GM21360 (cell line): ENCODE results near the gene ABCC8.

Experiments used
- ATAC-seq: cut with Tn5 transposase; IDR thresholded peaks from one replicate; pipeline ENCODE4 v1.9.1; 2021; ENCODE audit warnings: mild to moderate bottlenecking, moderate library complexity; ENCODE audit not compliant: unreplicated experiment

Gene ABCC8

DNA sequence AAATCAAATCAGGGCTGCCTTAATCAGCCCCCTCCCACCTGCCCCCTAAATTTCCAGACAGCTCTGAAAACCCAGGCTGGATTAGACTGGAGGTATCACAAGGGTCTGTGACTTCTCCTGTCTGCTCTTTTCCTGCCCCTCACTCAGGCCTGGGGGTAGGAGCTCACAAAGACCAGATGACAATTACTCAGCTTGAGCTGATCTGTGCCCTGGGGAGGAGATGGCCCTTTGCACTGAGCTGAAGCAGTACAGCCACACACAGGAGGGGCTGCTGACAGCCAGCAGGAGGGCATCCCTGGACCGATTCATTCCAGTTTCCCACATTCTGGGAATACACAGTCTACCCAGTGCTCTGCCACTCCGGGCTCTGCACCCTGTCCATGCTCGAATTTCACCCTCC, 4.2 kb downstream of the ABCC8 start:
- ATAC-seq, result no peak

- ATAC-seq, result no peak
Observed at GRCh38 chr11:17471501-17471900, 5.1 kb downstream of the ABCC8 start.

DNA sequence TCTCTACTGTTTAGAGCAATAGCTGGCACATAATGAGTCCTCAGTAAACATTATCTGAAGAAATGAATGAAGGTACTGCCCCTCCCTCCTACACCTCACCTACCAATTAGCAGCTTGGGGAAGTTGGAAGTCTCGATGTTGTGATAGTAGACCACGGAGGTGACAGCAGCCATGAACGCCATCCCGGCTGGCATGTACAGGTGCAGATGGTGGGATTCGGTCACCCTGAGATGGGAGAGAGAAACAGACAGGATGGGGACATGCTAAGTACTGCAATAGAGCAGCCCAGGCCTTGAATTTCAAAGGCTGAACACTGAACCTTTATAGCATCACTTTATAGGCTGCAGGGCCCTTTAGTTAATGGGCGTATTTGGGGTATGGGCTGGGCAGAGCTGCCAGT, 6.6 kb downstream of the ABCC8 start:
- ATAC-seq, result no peak

- no peak for ATAC-seq
Observed at GRCh38 chr11:17468122-17468521, 8.5 kb downstream of the ABCC8 start.

GRCh38 chr11:17463546-17464174, 13.0 kb downstream of the ABCC8 start:
- no peak for ATAC-seq

DNA sequence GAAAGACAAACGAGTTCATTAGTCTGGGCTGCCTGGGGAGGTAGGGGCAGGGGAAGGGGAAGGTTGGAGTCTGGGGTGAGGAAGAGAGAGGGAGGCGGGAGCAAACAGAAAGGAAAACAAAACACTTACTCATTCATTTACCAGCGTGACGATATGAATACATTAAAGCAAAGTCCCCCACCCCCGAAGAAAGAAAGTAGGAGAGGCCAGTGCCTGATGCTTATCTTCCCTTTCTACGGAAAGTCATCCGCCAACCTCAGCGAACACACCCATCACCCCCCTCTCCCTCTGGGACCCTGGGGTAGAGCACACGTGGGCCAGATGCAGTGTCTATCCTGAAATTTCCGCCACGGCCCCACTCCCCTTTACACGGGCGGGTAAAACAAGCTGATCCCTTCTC, 13.7 kb downstream of the ABCC8 start:
- ATAC-seq, result no peak

DNA sequence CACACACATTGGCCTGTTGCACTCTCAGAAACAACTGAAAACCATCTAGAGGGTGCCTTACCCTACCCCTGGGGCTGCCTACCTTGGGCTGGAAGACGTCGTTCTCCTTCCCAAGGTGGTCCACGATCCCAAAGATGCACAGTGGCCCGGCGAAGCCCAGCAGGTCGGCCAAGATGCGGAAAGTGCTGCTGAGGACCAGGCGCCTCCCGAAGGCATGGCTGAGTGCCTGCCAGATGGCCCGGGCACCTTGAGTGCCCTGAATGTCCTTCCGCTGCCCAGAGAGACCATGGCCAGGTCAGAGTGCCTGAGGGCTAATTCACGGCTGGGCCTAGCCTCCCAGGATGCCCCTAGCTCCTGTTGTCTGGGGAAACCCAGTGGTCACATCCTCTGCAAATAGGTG, 16.2 kb downstream of the ABCC8 start:
- ATAC-seq, result no peak

- no peak for ATAC-seq
Observed at GRCh38 chr11:17459236-17459896, 17.3 kb downstream of the ABCC8 start.

DNA sequence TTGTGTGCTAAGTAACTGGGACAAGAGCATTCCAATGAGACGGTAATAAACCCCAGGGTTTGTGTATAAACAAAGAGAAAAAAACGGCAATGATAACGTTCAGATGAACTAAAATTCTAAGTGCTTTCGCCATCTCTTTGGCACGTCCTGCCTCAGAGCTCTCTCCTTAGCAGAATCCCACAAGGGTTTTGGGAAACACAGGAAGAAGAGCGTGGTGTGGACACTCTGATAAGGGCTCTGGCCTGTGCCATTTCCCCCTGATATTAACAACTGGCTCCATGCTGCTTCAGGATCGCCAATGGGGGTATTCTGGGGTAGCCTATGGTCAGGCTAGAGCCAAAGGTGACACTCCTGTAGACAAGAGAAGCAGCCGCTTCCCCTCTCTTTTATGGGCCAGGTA, 18.4 kb downstream of the ABCC8 start:
- no peak for ATAC-seq

DNA sequence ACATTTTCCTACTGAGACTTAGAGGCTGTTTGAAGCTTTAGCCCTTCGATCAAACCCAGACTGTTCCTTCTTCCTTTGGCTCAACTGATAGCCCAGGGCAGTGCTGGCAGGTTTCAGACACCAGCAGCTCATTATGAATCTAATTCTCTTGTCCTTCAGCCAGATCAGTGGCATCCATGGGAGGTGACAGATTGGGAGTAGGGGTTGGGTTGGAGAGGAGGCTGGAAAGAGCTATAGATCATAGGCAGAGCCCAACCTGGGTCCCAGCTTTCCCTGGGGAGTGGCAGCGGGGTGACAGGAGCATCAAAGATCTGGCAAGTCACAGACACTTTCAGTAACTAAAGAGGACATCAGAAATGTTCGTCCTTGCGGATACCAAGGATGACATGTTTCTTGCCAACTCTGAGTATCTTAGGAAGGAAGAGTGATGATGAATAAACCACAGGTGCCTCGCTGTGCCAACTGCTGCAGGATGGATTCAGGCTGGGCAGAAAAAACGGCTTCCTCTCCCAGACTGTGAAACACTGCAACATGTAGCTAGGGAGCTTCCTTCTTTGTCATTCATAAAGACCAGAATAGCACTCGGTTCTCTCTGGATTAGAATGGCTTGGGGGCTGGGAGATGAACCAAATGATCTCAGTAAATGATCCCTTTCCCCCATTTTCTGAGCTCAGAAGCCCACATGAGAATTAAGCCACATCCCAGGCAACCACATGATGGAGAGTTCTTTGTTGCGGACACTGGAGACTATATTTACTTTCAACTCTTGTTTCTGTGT, 19.1 kb downstream of the ABCC8 start:
- ATAC-seq, result no peak

DNA sequence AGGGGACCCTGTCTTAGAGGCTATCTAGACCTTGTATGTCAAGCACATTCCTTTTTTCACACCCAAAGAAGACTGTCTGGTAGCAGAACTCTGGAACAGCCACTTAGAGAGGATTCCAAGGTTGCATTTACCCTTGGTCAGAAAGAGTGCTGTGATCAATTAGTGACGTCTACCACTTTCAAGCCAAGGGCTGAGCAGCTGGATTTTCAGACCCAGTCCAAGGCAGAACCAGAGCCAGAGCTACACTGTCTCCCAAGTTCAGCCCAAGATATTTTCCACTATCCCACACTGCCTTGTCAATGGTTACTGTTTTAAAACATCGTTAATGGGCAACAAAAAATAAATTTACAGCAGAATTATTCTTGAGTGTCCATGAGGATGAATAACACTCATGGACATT, 24.0 kb downstream of the ABCC8 start:
- no peak for ATAC-seq

GRCh38 chr11:17449158-17449557, 27.5 kb downstream of the ABCC8 start:
- no peak for ATAC-seq

GRCh38 chr11:17446482-17446881, 30.2 kb downstream of the ABCC8 start:
- no peak for ATAC-seq

DNA sequence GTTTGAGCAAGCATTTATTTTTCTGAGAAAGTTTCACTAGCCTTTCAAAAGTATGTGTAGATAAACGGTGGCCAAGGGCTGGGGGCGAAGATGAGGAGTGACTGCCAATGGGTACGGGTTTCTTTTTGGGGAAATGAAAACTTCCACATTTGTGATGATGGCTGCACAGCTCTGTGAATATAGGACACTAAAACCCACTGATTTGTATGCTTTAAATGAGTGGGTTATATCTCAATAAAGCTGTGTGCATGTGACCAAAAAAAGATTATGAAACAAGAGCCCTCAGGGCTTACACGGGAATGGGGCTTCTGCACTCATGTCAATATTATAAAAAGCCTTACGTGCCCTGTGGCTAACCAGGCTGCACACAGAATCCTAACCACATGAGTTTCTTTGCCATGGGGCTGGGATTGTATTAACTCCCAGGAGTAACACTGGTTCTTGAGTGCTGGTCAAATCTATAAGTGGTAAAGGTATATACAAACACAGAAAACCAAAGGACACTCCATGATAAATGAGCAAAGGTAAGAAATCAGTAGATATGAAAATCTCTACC, 31.3 kb downstream of the ABCC8 start:
- ATAC-seq, result no peak

DNA sequence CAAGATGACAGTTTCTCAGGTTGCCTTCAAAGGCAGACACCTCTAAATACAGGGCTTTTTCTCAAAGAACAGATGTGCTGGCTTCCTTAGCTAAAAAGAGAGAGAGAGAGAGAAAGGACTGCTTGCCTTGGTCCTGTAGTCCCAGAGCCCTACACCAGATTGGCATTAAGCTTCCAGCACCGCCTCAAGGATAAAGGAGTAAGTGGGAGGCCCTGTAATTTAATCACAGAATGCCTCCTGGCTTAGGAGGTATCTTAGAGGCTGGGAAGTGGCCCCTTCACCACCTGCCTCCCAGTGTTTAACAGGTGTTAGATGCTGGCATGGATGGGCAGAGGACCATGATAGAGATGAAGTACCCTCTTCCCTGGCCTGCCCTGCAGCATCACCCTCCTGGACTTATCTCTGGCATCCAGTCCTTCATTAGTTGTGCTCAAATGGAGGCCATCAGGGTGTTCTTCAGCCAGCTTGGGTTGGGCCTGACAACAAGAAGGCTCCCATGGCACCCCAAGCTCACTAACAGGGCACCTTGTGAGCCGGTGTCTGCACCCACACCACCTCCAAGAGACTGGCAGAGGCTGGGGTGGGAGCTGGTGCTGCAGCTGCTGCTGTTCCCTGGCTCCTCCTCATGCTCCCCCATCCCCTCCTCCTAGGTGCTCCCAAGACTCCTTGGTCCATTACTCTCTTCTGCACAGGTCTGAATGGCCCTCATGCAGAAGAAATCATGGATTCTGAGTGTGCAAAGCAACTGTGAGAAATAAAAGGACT, 32.5 kb downstream of the ABCC8 start:
- no peak for ATAC-seq

DNA sequence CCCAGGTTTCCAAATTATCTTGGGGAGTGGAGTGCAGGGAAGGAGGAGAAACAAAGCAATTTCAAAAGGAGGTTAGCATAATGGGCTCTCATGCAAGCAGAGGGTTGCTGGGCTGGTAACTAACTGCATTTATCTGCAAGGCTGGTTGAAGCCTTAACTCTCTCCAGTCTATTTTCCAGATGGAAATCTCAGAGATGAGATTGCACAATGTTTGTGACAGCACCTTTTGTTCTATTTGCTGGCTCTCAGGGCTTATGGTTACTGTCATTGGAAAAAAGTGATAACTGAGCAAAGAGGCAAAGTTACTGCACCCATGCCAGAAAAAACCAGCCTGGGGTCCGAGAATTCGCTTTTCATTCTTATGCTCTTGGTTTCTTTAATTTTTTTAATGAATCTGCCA, 33.2 kb downstream of the ABCC8 start:
- ATAC-seq, result no peak

DNA sequence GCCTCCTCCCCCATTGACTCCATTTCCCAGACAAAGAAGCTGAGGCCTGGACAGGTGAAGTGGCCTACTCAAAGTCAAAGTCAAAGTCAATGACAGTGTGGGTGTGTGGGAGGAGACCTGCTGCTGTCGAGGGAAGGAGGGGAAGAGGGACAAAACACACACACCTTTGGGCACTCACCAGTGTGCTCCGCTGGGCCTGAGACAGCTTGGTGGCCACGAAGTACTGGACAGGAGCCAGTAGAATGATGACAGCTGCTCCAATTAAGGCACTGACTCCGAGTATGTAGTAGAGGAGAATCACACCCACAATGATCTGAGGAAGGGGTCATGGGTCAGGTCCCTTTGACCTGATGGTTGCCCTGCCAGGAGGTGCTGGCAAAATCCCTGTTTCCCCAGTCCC, 33.6 kb downstream of the ABCC8 start:
- ATAC-seq, result no peak

DNA sequence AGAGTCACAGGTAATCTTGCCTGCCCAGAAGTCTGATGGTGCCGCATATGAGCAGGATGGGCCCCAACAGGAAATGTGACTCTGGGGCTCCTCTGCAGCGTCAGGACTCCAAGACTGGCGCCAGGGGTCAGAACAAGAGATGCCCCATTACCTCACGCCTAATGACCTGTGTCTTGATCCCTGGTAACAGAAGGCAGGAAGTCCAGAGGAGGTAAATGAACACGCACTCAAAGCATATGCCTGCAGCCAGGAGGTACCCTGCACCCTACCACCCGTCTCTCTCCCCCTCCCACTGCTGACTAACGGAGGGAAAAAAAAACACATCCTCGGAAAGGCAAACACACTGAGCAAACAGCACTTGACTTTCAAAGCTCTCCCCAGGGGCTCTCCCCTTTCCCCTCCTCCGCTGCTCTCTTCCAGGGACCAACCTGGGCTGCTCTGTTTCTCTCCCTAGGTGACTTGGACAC, 37.3 kb downstream of the ABCC8 start:
- ATAC-seq, result no peak

GRCh38 chr11:17437366-17437765, 39.3 kb downstream of the ABCC8 start:
- no peak for ATAC-seq

DNA sequence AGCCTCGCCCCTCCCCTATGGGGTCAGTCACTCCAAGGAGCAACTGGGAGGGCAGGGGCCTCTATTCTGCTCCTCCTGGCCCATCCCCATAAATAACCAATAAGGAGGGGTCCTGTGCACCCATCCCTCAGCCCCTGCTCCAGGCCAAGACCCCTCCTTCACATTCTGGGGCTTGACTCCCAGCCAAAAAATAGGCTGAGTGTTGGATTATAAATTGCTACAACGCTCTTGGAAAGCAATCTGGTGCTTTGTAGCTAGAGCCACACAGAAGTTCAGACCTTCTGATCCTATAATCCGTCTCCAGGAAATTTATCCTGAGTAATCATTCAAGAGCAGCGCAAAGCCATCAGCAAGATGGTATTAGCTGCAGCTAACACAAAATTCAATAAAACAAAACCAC, 42.5 kb downstream of the ABCC8 start:
- ATAC-seq, result no peak

DNA sequence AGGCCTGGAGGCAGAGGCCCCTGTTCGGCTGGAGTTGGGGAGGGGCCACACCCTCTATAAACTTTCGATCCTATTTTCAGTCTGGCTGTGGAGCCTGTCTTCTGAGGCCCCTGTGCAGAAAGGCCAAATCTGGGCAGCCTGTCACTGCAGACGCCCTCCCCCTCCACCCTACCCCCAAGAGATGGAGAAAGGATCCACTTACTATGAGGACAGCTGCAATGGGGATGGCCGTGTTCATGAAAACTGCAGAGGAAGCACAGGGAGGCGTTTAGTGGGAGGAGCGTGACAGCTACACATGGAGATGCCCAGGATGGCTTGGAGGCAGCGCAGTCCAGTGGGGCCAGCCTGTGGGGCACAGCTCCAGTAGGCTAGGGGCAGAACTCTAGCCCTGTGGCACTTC, 44.6 kb downstream of the ABCC8 start:
- ATAC-seq, result no peak
